Measurements from ENCODE around the gene RPS19BP1.

RPS19BP1 gene

DNA sequence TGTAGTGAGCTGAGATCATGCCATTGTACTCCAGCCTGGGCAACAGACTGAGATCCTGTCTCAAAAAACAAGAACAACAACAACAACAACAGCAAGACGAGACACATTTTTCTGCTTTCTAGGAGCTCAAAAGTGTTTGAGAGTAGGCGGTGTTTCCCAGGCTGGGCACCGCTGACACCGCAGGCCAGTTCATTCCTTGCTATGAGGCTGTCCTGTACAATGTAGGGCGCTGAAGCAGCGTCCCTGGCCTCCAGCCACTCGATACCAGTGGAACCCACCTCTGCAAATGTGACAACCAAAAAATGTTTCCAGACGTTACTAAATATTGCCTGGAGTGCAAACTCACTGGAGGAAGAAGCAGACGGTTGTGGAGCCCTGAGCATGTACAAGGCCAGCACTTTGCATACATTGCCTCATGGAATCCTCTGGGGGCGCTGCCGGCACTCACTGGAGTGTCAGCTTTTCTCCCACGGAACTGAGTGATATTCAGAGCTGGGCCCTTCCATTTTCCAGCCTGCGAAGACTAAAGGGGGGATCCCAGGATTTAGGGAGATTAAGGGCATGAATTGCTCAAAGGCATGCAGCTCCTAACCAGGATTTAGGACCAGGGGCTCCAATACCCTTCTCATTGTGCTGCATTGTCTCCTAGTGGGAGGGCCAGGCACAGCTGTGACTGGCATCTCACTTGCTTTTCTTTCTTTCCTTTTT, 36.3 kb downstream of the RPS19BP1 start:
- Mint-ChIP-seq H3K9me3 (no peaks in the 10 kb centered on the region), H3K36me3 (ENCODE audit: insufficient read depth) (peaks cover under 1% of the 10 kb centered on the region), H3K4me1 (peaks cover 12% of the 10 kb centered on the region), H3K4me3 (no peak overlapping the region), H3K27ac (ENCODE audit: low read depth) (no peak overlapping the region), H3K27me3 (no peaks in the 10 kb centered on the region)
- DNase-seq (ENCODE audit: low spot score in 2 of 2): no peak
- no peak for ATAC-seq (replicated peaks; ENCODE audit: extremely low read depth, poor library complexity, severe bottlenecking)

DNA sequence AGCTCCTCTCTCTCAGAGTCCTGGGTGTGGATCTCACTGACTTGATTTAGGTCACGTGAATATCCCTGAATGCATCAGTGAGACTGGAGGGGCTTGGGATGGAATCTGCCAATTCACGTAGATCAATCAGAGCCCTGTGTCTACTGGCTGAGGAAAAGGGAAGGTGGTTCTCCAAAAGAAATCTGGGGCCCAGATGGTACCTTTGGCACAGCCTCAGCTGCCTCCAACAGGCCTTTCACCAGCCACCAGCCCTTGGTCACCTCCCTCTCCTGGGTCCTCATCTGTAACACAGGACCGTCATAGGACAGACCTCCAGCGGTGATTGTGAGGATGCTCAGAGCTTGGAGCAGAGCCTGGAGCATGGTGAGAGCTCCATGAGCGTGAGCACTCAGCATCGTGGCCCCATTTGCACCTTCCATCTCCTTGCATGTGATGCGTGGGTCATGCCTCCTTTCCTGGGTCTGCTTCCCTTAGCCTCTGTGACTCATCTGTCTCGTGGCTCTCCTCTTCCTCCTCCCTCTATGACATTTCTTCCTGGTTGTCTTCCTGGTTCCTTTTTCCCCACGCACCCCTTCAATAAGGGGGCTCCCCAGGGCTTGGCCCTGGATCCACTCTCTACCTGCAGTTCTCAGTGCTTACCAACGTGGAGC, 38.0 kb downstream of the RPS19BP1 start:
- DNase-seq (ENCODE audit: low spot score in 2 of 2): no peak
- ATAC-seq (replicated peaks; ENCODE audit: extremely low read depth, poor library complexity, severe bottlenecking): no peak
- H3K4me3 Mint-ChIP-seq: no peak overlapping the region
- H3K9me3 Mint-ChIP-seq: no peaks in the 10 kb centered on the region
- H3K36me3 Mint-ChIP-seq (ENCODE audit: insufficient read depth): no peaks in the 10 kb centered on the region
- H3K27ac Mint-ChIP-seq (ENCODE audit: low read depth): peak overlapping the region; percentile 33
- peaks cover 18% of the 10 kb centered on the region for H3K4me1 Mint-ChIP-seq
- no peaks in the 10 kb centered on the region for H3K27me3 Mint-ChIP-seq

DNA sequence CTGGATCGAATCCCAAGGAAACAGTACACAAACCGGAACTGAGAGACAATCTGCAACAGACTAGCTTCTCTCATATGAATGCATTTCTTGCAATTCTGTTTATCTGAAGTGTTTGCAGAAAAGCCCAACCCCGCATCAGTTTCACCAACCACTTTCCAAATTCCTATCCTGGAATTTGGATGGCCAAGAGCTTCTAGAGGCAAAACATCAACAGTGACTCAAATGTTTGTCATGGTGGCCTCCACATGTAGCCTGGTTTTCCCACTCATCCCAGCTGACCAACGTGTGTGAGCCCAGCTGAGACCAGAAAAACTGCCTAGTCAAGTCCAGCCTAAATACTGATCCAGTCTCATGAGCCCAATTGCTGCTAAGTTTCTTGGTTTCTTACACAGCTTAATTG, 38.8 kb downstream of the RPS19BP1 start:
- Mint-ChIP-seq H3K4me1 (peaks cover 18% of the 10 kb centered on the region), H3K36me3 (ENCODE audit: insufficient read depth) (no peaks in the 10 kb centered on the region), H3K27me3 (no peaks in the 10 kb centered on the region), H3K4me3 (no peak overlapping the region), H3K27ac (ENCODE audit: low read depth) (no peak overlapping the region), H3K9me3 (no peaks in the 10 kb centered on the region)
- DNase-seq (ENCODE audit: low spot score in 2 of 2): no peak
- no peak for ATAC-seq (replicated peaks; ENCODE audit: extremely low read depth, poor library complexity, severe bottlenecking)

DNA sequence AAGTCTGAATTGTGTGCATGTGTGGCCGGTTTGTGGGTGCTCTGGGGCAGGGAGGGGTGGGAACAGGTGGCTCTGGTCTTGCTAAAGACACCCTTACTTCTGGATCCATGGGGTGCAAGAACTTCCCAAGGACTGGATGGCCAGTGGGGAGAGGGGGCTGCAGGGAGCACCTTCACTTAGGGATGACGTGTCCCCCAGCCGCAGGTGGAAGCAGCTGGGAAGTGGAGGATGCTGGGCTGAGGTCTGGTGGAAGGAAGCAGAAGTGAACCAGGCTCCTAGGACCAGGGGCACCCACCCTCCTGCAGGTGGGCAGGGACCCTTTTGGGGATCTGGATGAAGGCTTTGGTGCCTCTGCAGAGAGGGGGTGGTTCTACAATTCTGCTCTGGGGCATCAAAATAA, 40.4 kb downstream of the RPS19BP1 start:
- Mint-ChIP-seq H3K4me3 (no peak overlapping the region), H3K27me3 (no peaks in the 10 kb centered on the region), H3K9me3 (no peaks in the 10 kb centered on the region), H3K27ac (ENCODE audit: low read depth) (no peak overlapping the region), H3K36me3 (ENCODE audit: insufficient read depth) (no peaks in the 10 kb centered on the region), H3K4me1 (peaks cover 18% of the 10 kb centered on the region)
- no peak for ATAC-seq (replicated peaks; ENCODE audit: extremely low read depth, poor library complexity, severe bottlenecking)
- DNase-seq (ENCODE audit: low spot score in 2 of 2): no peak

DNA sequence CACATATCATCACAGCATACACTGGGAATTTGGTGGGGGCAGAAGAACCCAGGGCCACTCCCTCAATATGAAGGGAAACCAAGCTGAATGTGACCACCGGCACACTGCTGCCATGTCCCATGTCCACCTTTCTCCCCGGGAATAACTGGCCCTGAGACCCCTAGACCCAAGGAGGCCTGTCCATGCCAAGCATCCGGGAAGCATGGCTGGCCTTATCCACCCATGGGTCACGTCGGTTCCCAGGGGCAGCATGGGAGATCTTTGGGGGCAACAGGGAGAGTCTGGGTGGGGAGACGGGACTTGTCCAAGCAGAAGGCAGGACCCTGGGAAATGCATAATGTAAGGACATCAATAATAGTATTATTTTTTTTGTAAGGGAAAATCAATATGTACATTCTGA, 40.9 kb downstream of the RPS19BP1 start:
- no peaks in the 10 kb centered on the region for H3K27me3 Mint-ChIP-seq
- no peaks in the 10 kb centered on the region for H3K36me3 Mint-ChIP-seq (ENCODE audit: insufficient read depth)
- peaks cover 18% of the 10 kb centered on the region for H3K4me1 Mint-ChIP-seq
- H3K9me3 Mint-ChIP-seq: no peaks in the 10 kb centered on the region
- ATAC-seq (replicated peaks; ENCODE audit: extremely low read depth, poor library complexity, severe bottlenecking): no peak
- no peak overlapping the region for H3K4me3 Mint-ChIP-seq
- DNase-seq (ENCODE audit: low spot score in 2 of 2): no peak
- no peak overlapping the region for H3K27ac Mint-ChIP-seq (ENCODE audit: low read depth)

DNA sequence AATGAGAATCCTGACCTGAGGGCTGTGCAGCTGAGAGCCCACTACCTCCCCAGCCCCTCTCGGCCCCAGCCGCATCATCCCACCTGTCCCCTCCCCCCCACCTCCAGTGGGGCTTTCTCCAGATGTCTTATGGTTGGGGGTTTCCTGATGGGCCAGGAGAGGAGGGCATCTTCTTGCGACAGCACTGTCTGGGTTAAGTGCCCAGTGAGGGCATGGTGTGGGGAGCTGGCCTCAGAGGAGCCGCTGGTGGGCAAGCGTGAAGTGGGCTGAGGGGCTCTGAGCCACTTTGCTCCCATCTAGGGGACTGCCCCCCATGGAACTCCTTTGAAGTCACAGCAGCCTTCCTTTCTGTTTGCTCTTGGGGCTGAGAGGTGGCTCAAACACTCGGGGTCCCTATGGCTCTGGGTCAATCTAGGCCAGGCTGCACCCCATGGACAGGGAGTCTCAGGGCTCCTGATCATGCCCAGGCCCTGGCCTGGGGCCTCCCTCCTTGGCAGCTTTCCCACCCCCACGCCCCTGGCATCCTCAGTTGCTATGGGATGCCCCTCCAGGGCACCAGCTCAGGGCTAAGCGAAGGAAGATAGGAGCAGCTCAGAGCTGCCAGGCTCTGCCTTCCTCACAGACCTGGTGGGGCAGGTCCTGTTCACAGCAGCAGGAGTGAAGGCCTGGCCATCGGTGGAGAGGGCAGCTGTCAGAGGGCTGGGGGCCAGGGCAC, 41.4 kb downstream of the RPS19BP1 start:
- Mint-ChIP-seq H3K27ac (ENCODE audit: low read depth) (no peak overlapping the region), H3K4me3 (no peak overlapping the region), H3K27me3 (no peaks in the 10 kb centered on the region), H3K4me1 (peaks cover 18% of the 10 kb centered on the region), H3K36me3 (ENCODE audit: insufficient read depth) (no peaks in the 10 kb centered on the region), H3K9me3 (no peaks in the 10 kb centered on the region)
- DNase-seq (ENCODE audit: low spot score in 2 of 2) (no peak), ATAC-seq (replicated peaks; ENCODE audit: extremely low read depth, poor library complexity, severe bottlenecking) (no peak)

DNA sequence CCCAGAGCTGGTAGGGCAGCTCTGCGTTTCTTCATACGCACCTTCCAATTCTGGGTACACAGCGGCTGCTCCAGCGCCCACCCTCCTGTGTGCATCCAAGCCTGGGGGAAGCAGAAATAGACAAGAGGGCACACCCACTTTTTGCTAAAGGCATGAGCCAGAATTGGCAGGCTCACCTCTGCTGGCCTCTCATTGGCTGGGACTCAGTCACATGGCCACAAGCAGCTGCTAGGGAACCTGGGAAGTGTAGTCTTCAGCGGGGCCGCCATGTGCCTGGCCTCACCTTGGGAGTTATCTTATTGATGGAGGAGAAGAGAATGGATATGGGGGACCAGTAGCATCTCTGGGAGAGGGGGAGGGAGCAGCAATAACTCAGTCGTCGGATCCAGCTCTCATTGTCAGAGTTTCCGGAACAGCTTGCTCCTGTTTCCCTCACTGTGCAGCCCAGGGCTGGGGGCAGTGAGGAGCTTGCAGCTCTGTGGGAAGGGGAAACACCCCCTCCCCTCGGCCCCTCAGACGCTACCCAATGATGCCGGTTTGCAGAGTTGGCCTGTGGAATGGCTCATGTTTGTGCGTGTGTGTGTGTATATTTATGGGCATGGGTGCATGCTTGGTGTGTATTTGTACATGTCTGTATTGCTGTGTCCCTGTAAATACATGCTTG, 42.3 kb downstream of the RPS19BP1 start:
- Mint-ChIP-seq H3K36me3 (ENCODE audit: insufficient read depth) (no peaks in the 10 kb centered on the region), H3K4me1 (peaks cover 18% of the 10 kb centered on the region), H3K27me3 (no peaks in the 10 kb centered on the region), H3K9me3 (no peaks in the 10 kb centered on the region), H3K27ac (ENCODE audit: low read depth) (no peak overlapping the region), H3K4me3 (no peak overlapping the region)
- ATAC-seq (replicated peaks; ENCODE audit: extremely low read depth, poor library complexity, severe bottlenecking) (peak; percentile 98), DNase-seq (ENCODE audit: low spot score in 2 of 2) (peak; percentile 49 to 71)

DNA sequence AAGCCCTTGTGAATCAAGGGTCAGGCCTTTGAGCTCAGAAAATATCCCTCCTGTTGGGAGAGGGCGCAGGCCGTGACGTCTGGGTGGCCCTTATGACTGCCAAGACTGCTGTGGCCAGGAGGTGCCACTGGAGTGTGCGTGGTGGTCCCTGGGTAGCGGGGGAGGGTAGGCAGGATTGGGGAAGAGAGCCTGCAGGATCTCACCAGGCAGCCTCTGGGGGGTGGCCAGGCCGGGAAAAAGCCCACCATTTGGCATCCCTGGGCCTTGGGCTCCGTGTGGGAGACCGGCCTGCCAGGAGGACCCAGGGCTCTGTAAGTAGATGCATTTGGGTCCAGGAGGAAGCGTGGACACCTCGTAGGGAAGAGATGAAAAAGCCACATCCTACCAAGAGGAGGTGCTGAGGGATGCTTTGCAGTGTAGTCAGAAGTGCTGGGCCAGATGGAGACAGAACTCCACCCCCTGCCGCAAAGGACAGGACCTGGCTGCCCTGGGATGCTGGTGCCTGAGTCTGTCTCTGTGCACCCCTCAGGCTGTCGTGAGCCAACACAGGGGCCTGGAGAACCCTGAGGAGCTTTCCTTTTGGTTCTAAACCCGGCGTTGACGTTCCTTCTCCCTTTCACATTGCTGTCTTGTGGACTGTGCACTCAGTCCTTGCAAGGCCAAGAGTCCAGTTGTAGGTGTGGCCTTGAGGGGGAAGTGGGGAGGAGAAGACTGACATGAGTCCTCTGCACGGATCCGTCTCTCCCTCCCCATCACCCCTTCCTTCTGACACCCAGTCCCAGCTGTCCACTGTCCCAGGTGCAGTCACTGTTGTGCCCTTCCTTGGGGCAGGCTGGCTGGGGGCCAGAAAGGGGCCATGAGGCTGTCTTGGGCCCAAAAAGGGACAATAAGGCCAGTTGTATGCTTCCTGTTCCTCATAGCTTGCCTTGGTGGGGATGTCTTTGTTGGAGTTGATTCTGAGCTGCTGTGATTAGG, 43.2 kb downstream of the RPS19BP1 start:
- ATAC-seq (replicated peaks; ENCODE audit: extremely low read depth, poor library complexity, severe bottlenecking) (no peak), DNase-seq (ENCODE audit: low spot score in 2 of 2) (no peak)
- peaks cover 13% of the 10 kb centered on the region for H3K4me1 Mint-ChIP-seq
- H3K9me3 Mint-ChIP-seq: no peaks in the 10 kb centered on the region
- H3K27ac Mint-ChIP-seq (ENCODE audit: low read depth): no peak overlapping the region
- no peaks in the 10 kb centered on the region for H3K27me3 Mint-ChIP-seq
- no peaks in the 10 kb centered on the region for H3K36me3 Mint-ChIP-seq (ENCODE audit: insufficient read depth)
- H3K4me3 Mint-ChIP-seq: no peak overlapping the region

DNA sequence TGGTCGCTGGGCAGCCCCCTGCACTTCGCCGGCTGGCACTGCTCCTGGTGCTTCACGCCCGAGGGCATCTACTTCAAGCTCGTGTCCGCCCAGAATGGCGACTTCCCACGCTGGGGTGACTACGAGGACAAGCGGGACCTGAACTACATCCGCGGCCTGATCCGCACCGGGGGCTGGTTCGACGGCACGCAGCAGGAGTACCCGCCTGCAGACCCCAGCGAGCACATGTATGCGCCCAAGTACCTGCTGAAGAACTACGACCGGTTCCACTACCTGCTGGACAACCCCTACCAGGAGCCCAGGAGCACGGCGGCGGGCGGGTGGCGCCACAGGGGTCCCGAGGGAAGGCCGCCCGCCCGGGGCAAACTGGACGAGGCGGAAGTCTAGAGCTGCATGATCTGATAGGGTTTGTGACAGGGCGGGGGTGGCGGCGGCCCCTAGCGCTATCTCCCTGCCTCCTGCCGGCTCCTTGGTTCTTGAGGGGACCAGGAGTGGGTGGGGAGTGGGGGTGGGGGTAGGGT, 43.9 kb downstream of the RPS19BP1 start:
- no peaks in the 10 kb centered on the region for H3K36me3 Mint-ChIP-seq (ENCODE audit: insufficient read depth)
- ATAC-seq (replicated peaks; ENCODE audit: extremely low read depth, poor library complexity, severe bottlenecking): no peak

DNA sequence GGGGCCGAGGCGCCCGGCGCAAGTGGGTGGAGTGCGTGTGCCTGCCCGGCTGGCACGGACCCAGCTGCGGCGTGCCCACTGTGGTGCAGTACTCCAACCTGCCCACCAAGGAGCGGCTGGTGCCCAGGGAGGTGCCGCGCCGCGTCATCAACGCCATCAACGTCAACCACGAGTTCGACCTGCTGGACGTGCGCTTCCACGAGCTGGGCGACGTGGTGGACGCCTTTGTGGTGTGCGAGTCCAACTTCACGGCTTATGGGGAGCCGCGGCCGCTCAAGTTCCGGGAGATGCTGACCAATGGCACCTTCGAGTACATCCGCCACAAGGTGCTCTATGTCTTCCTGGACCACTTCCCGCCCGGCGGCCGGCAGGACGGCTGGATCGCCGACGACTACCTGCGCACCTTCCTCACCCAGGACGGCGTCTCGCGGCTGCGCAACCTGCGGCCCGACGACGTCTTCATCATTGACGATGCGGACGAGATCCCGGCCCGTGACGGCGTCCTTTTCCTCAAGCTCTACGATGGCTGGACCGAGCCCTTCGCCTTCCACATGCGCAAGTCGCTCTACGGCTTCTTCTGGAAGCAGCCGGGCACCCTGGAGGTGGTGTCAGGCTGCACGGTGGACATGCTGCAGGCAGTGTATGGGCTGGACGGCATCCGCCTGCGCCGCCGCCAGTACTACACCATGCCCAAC, 44.6 kb downstream of the RPS19BP1 start:
- H3K27me3 Mint-ChIP-seq: no peaks in the 10 kb centered on the region
- DNase-seq (ENCODE audit: low spot score in 2 of 2) (no peak), ATAC-seq (replicated peaks; ENCODE audit: extremely low read depth, poor library complexity, severe bottlenecking) (no peak)
- H3K9me3 Mint-ChIP-seq: no peaks in the 10 kb centered on the region
- H3K36me3 Mint-ChIP-seq (ENCODE audit: insufficient read depth): no peaks in the 10 kb centered on the region
- no peak overlapping the region for H3K27ac Mint-ChIP-seq (ENCODE audit: low read depth)
- peaks cover 7% of the 10 kb centered on the region for H3K4me1 Mint-ChIP-seq
- no peak overlapping the region for H3K4me3 Mint-ChIP-seq

More for the DNA sequence above, 43.9 kb downstream of the RPS19BP1 start:
- Mint-ChIP-seq H3K4me1 (peaks cover 13% of the 10 kb centered on the region), H3K27ac (ENCODE audit: low read depth) (no peak overlapping the region), H3K4me3 (no peak overlapping the region), H3K27me3 (no peaks in the 10 kb centered on the region), H3K9me3 (no peaks in the 10 kb centered on the region)
- DNase-seq (ENCODE audit: low spot score in 2 of 2): no peak

All from central memory CD8-positive, alpha-beta T cell (primary cell).